ENCODE results near the gene NADSYN1.
"Not testable (repeated sequence)": the region's sequence is repeated elsewhere in the genome, so short reads cannot be mapped to it uniquely, and the experiment has no call there.

NADSYN1 gene

DNA sequence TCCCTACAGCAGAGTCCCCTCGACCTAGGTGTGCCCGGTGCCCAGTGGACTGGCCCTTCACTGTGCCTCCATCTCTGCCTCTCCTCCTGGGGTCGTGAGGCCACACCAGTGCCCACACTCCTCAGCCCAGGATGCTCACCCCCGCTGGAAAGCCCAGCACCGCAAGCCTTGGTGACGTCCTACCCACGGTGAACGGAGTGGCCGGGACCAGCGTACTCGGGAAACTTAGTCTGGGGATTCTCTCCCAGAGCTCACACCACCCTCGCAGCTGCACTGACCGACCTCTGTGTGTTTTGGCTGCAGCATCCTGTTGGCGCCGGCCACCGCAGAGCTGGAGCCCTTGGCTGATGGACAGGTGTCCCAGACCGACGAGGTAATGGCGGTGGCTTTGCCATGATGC, 38.5 kb downstream of the NADSYN1 start:
- DNase-seq (ENCODE audit: low read depth): no peak

DNA sequence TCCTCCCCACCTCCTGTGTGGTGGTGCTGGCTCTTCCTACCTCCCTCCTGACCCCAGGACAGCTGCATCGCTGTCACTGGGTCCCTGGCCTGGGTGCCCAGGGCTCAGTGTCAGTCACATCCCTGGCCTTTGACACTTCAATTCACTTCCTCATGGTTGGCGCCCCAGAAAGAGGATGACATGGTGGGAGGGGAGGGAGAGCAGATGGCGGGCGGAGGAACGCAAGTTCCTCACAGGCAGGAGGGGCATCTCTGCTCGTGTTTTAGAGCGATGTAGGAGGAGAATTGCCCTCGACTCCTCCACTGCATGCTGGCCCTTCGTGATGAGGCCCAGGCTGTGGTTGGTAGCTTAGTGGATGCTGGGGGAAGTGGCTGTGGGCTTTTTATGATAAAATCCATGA, 38.9 kb downstream of the NADSYN1 start:
- DNase-seq (ENCODE audit: low read depth): no peak

DNA sequence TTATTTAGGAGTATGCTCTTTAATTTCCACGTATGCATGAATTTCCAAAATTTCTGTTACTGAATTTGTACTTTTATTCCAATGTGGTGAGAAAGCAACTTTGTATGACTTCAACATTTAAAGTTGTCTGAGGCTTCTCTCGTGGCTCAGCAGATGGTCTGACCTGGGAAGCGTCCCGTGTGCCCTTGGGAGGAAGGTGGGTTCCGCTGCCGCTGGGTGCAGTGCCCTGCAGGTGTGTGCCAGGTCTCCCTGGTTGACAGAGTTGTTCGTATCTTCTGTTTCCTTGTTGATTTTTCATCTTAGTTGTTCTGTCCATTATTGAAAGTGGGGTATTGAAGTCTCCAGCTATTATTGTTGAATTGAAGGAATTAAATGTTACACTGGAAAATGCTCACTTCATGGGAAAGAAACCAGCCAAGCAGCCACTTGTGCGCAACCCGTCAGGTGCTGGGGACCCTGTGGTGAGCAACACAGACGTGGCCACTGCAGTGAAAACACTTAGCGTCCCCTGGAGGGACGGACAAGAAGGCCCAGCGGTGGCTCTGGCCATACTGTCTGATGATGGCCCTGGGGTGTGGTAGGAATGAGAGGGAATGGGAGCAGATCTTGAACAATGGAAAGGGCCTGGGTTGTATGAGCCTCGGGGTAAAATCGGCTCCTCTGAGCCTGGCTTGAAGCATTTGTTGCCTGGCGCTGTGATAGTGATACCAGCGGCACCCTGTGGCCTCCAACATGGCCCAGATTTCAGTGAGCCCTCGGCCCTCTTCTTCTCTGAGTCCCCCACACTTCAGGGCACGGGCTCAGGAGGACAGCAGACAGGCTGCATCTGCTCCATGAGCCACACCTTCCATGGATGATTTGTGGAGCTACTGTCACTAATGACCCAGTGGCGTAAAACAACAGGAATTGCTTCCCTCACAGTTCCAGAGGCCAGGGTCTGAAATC, 42.6 kb downstream of the NADSYN1 start:
- DNase-seq (ENCODE audit: low read depth): no peak

DNA sequence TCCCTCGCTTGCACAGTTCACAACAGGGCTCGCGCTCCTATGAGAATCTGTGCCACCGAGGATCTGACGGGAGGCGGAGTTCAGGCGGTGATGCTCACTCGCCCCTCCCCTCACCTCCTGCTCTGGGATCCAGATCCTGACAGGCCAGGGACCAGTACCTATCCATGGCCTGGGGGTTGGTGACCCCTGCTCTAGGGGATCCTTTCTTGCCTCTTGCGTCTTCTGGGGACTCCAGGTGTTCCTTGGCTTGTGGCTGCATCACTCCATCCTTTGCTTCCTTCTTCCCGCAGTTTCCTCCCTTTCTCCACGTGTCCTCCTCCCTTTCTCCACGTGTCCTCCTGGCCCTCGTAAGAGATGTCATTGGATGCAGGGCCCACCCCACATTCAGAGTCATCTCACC, 43.4 kb downstream of the NADSYN1 start:
- DNase-seq (ENCODE audit: low read depth): no peak

DNA sequence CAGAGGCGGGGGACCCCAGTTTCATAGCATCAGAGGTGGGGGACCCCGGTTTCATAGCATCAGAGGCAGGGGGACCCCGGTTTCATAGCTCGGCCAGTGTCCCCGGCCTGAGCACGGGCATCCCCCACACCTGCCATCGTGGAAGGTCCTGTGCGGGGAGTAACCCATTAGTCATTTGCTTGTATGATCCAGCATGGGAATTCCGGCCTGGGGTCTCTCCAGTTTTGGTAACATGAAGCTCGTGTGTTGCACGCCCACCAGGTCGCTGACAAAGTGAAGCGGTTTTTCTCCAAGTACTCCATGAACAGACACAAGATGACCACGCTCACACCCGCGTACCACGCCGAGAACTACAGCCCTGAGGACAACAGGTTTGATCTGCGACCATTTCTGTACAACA, 45.1 kb downstream of the NADSYN1 start:
- DNase-seq (ENCODE audit: low read depth): no peak

DNA sequence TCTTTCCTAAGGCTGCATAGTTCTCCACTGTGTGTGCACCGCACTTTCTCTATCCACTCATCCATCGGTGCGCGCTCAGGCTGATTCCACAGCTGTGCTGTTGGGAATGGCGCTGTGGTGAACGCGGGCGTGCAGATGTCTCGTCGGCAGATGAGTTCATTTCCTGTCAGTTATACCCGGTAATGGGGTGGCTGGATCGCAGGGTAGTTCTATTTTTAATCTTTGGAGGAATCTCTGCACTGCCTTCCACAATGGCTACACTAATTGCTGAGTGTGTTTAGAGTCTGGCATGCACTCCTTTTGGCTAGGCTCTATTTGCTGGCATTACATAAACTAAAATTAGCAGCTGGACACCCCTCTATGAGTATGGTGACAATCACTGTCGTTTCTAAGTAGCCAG, 46.1 kb downstream of the NADSYN1 start:
- DNase-seq (ENCODE audit: low read depth): no peak

DNA sequence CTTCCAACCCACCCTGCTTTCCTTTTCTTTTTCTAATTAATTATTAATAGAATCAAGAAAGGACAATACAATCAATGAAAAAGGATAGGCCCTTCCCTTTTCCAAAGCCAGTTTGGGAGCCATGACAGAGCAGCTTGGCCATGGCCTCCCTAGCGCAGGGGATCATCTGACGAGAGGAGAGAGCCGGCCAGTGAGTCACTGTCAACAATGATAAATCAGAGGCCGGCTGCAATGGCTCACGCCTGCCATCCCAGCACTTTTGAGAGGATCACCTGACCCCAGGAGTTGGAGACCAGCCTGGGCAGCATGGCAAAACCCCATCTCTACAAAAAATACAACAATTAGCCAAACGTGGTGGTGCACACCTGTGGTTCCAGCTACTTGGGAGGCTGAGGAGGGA, 46.5 kb downstream of the NADSYN1 start:
- no peak for DNase-seq (ENCODE audit: low read depth)

DNA sequence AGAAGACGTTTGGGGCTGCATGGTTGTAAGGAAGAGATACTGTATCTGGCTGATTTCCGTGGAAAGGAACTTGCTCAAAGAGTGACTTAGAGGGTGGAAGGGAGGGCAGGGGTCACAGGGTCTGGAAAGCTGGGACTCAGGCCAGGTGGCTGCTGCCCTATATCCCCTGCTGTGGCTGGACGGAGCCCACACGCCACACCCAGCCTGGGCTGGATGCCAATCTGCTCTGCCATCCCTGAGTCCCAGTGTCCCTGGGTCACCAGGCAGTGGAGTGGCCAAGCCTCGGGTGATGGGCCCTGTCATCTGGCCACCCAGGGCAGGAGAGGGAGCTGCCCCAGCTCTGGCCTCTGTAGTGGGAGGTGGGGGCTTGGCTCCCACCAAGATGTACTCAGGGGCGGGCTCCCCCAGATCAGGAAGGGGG, 47.6 kb downstream of the NADSYN1 start:
- DNase-seq (ENCODE audit: low read depth): no peak

DNA sequence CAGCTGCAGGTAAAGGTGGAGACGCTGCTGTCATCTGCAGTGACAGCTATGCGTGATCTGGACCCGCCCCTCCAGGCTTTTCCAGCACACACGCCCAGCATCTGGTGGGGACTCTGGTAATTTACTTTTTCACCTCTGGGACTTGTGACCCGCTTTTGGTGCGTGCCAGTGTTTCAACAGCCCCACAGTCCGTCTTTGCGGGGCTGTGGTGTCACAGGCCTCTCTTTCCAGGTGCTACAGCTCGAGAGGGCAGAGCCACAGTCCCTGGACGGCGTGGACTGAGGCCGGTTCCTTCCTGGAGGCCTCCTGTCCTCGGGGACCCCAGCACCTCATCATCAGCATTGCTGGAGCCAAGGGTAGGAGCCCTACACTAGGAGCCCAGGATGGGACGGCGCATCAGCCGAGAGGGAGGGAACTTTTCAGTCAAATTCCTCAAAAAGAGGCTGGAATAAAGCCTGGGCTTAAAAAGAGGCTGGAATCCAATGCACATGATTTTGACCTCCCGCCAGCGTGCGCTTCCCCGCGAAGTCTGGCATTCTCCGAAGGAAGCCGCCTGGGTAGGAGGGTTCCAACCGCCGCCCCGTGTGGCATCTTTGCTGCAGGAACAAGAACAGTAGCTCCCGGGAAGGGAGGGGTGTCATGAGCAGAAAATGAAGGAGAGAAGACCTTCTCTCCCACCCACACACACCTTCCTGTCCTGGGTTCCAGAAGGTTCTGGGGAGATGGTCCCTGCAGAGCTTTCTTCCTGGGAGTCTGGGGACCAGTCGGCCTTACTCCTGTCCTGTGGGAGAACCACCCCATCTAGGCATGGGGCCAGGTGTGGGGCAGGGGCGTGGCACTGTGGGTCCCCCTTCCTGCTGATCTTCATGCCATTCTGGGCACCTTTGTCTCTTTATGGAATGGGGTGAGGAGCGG, 48.3 kb downstream of the NADSYN1 start:
- DNase-seq (ENCODE audit: low read depth): no peak

DNA sequence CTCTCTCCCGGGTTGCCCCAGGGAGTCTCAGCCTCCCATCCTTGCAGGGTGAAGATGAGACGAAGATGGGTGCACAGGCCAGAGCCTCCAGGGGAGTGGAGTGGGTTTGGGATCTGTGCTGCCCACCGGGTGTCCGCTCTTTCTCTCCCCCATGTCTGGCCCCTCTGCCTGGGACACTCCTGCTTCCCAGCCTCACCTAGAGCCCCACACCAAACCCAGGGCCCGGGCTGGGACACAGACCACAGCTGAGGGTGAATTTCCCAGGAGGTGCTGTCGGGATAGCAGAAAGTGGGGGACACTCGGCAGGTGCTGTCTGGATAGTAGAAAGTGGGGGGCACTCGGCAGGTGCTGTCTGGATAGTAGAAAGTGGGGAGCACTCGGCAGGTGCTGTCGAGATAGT, 49.0 kb downstream of the NADSYN1 start:
- no peak for DNase-seq (ENCODE audit: low read depth)

DNA sequence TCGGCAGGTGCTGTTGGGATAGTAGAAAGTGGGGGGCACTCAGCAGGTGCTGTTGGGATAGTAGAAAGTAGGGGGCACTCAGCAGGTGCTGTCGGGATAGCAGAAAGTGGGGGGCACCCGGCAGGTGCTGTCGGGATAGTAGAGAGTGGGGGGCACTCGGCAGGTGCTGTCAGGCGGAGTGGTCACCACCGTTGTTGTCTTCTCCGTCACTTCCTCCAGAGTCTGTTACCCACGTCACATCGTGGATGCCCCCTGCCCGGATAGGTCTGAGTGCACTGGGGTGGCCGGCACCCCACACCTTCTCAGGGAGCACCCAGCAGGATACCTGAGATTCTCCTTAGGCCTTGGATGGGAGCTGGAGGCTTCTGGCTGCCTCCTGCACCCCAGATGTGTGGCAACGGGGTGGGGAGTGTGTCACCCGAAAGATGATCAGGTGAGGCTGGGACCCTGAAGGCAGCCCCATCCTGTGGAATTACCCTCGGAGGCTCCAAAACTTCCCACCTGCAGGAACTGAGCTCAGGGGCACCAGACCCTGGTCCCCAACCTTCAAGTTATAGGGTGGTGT, 50.0 kb downstream of the NADSYN1 start:
- no peak for DNase-seq (ENCODE audit: low read depth)

DNA sequence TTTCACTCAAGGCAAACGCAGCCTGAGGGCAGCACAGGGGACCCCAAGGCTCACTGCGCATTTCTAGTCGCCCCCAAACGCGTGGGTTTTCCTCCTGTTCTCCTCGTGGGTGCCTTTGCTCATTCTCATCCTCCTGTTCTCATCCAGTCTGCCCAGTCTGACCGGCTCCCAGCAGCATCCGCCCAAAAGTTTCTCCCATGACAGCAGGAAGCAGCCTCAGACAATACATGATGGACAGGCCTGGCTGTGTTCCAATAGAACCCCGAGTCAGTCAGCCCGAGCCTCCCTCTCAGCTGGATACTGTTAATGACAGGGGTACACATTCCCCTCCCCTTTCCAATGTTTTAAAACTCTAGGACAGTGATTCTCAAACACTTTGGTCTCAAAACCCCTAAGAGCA, 51.5 kb downstream of the NADSYN1 start:
- no peak for DNase-seq (ENCODE audit: low read depth)

DNA sequence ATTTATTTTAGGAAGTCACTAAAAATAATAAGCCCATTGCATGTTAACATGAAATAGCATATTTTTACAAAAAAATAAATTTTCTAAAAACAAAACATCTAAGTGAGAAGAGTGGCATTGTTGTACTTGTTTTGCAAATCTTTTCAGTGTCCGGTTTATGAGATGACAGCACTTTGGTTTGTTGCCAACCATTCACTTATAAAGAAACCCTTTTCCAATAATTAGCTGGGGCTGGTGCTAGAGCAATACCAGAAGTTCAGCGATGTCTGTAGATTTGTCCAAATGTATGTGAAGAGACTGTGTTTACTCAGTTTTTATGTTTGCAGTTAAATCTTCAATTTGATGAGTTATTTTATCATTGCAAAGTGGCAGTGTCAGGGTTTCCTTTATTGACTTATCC, 52.0 kb downstream of the NADSYN1 start:
- no peak for DNase-seq (ENCODE audit: low read depth)

DNA sequence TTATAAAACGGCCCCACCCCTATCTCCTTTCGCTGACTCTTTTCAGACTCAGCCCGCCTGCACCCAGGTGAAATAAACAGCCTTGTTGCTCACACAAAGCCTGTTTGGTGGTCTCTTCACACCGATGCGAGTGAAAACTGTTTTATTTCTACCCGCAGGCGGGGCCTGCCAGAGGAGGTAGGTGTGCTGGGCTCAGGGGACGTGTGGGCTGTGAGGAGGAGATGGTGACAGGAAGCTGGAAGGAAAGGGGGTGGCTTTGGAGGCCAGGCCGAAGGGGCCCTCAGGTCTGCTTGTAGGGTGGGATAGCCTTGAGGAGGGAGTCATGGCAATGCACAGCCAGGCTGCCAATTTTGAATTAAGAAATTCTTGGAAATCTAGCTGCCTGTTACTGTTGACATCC, 52.8 kb downstream of the NADSYN1 start:
- DNase-seq (ENCODE audit: low read depth): no peak

DNA sequence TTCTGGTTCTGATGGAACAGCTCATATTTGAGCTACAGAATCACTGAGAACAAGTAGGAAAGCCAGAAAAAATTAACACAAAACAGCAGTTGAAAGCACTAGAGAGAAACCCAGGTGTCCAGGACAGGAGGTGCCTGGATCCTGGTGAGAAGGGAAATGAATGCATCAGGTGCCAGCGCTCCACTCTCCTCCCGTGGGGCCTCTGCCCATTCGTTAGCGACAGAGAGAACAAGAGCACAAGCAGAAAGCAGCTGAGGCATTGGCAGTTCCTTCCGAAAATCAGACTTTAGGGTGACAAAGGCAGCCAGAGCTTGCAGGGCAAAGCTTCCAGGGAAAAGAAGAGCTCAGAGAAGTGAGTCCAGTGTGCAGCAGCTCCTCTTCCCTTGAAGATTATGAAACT, 54.1 kb downstream of the NADSYN1 start:
- no peak for DNase-seq (ENCODE audit: low read depth)

DNA sequence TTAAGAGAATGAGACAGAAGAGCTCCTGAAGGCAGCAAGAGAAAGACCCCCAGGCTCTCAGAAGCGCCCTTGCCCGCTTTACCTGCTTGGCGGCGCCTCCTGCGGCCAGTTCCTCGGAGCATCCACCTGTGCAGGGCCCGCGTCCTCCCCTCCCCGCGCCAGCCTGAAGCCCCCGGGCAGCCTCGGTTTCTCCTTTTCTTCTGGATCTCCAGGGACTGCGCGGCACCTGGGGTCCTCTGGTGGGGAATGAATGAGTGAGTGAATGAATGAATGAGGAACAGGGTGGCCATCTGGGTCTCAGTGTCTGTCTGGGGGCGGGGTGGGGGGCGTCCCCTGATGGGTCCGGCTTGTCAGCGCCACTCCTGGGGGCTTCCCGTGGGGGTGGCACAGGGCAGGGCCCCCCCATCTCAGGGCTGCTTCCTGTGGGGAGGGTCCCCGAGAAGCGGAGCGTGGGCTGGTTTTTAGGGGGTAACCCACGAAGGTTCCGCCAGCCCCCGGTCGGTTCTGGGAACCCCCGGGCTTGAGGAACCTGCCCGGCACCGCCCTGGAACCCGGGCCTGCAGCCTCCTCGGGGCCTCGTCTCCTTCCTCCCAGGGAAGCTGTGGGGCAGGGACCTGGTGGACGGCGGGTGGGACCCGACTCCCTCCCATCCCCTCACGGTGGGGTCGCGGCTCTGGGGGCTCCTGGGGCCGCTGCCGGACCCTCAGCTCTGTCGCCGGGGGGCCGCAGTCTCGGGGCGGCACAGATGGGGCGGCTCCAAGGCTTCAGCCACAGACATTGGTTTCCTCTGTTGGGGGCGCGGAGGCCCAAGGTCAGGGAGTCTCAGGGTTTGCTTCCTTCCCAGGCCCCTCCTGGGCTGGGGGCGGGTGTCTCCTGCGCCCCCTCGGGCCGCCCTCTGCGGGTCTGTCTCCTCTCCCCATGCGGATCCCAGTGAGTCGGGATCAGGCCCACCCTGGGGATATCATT, 65.8 kb downstream of the NADSYN1 start:
- DNase-seq (ENCODE audit: low read depth): no peak

DNA sequence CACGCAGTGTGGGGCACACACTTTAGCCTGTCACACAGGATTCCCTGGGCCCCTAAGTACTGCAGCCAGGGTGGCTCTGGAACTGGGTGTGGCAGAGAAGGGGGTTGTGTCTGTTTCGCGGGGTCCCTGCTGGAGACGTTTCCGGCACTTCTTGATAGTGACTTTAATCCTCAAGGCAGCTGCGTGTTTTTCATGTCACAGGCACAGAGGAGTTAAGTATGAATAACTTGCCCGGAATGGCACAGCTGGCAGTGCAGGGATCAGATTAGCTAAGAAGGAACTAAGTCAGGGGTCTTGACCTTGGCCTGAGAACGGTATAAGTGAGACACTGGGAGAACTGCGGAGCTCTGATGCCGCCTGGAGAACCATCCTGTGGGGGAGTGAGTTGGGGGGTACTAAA, 66.5 kb downstream of the NADSYN1 start:
- no peak for DNase-seq (ENCODE audit: low read depth)

DNA sequence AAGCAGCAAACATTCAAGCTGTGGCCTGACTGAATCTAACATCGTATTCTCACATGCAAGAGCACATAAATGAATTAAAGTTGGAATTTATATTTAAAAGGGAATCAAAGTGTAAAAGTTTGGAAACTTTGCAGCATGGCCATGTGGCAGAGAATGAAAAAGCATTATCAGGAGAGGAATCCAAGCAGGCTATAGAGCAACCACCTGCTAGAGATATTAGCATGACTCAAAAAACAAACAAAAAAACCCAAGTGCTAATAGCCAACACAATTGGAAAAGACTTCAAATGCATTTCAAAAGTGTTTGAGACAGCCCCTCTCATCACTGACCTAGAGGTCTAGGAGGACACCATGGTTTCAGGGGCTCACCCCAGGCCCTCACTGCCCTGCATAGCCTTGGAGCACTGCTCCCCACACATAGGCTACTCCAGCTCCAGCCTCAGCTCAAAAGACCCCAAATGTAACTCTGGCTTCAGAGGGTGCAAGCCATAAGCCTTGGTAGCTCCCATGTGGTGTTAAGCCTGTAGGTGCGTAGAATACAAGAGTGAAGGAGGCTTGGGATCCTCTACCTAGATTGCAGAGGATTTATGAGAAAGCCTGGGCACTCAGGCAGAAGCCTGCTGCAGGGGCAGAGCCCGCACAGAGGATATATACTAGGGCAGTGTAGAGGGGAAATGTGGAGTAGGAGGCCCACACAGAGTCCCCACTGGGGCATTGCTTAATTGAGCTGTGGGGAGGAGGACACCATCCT, 72.4 kb downstream of the NADSYN1 start:
- DNase-seq (ENCODE audit: low read depth): no peak

DNA sequence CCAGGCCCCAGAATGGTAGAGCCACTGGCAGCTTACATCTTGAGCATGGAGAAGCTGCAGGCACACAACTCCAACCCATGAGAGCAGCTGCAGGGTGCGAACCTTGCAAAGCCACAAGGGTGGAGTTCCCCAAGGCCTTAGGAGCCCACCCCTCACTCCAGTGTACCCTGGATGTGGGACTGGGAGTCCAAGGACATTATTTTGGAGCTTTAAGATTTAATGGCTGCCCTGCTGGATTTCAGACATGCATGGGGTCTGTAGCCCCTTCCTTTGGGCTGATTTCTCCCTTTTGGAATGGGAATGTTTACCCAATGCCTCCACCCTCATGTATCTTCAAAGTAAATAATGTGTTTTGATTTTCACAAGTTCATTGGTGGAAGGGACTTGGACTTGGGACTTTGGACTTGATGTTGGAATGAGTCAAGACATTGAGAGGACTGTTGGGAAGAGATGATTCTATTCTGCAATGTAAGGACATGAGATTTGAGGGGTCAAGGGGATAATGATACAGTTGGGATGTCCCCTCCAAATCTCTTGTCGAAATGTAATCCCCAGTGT, 73.0 kb downstream of the NADSYN1 start:
- no peak for DNase-seq (ENCODE audit: low read depth)

DNA sequence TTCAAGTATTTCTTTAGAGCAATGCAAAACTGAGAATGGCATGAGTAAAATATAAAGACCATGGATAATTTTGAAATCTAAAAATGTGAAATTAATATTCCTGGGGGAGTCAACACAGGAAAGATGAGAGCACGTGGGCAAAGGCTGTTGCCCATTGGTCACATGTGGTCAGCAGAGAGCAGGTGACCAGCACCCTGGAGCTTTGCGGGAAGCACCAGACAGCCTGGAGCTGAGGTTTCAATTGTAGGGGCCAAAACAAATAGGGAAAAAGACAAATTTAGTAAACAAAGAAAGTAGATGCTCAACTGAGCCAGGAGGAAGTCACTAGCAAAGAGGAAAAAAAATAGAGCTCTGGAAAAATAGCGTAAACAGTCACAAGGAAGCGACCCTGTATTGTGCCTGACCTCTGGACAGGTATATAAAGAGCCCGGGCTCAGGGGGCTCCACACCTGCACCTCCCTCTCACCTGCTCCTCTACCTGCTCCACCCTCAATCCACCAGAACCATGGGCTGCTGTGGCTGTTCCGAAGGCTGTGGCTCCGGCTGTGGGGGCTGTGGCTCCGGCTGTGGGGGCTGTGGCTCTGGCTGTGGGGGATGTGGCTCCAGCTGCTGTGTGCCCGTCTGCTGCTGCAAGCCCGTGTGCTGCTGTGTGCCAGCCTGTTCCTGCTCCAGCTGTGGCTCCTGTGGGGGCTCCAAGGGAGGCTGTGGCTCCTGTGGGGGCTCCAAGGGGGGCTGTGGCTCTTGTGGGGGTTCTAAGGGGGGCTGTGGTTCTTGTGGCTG, 74.0 kb downstream of the NADSYN1 start, which contains the start of gene KRTAP5-7:
Gene KRTAP5-7, plus strand, starts transcription at position 472 of the 780 bp plus-strand sequence. Its CDS starts 34 bp downstream, at position 506.
- DNase-seq (ENCODE audit: low read depth): not testable (repeated sequence)

Data from fibroblast of the conjunctiva (primary cell).